Heart left ventricle (tissue), 13 donors: ENCODE measurements around the gene IL2RG.

ENCODE experiments used
- POLR2A ChIP-seq, 2 donors: fragments of 450-650 bp; IDR thresholded peaks; one replicate each; pipeline ENCODE4 v1.6.1; 2017; ENCODE audit warnings: antibody characterized with exemption in 2 of 2, mild to moderate bottlenecking in 2 of 2, moderate library complexity in 2 of 2
- TF ChIP-seq, protein P1 (sequence below), 12 donors: fragments of 200-600 bp; sonication (generic) in 4 of 12; IDR thresholded peaks; one replicate each; pipeline versions ENCODE4 v1.5.0 to v1.8.0; 2018 to 2022; ENCODE audit warnings: antibody characterized with exemption in 12 of 12, mild to moderate bottlenecking in 5 of 12
- donor health status: ischemic (EF 13 %, LVEDD 7.1; RV severe dilation, severe dysfunction).
- donor health status: DM: no; HTN: yes; CAD: no.
- donor health status: DM: no; HTN: no; CAD: no.
- donor health status: ischemic (EF 25% LVEDD 6.9; RV normal size, moderate dysfunction).
- donor health status: ischemic (EF 25% LVEDD 5.7; RV mildly dilated, moderate dysfunction).
- donor health status: ischemic (EF 35%, LVEDD 5.7; RV mildly dilated, moderate dysfunction).
- donor health status: nonischemic (EF 11% LVEDD 7.7; RV severe dilation, severe dysfunction).
- donor health status: DM: yes; HTN: yes; CAD: no.
- donor health status: PGD.
- donor health status: ischemic (EF 29% LVEDD 5.4; RV normal size, mild dysfunction).
- donor health status: nonischemic (EF 23%, LVEDD 6.1; RV moderate dilation, normal function).

DNA sequence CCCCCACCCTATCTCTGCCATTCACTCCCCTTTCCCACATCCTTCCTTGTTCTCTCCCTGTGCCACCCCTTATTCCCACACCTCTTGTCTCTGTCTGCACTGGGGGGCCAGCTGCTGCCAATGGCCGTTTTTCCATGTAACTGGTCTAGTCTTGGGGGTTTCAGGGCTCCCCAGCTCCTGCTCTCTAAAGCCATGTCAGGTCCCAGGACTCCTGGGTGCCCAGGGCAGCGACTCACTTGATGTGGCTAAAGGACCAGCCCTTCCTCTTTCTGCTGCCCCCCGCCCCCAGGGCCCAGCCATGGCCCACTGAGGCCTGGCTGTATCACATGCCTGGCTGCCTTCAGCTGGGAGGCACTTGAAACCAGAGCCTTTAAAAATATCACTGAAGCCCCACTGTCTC lies 43.3 kb upstream of the IL2RG start:
- TF ChIP-seq, protein P1, sequence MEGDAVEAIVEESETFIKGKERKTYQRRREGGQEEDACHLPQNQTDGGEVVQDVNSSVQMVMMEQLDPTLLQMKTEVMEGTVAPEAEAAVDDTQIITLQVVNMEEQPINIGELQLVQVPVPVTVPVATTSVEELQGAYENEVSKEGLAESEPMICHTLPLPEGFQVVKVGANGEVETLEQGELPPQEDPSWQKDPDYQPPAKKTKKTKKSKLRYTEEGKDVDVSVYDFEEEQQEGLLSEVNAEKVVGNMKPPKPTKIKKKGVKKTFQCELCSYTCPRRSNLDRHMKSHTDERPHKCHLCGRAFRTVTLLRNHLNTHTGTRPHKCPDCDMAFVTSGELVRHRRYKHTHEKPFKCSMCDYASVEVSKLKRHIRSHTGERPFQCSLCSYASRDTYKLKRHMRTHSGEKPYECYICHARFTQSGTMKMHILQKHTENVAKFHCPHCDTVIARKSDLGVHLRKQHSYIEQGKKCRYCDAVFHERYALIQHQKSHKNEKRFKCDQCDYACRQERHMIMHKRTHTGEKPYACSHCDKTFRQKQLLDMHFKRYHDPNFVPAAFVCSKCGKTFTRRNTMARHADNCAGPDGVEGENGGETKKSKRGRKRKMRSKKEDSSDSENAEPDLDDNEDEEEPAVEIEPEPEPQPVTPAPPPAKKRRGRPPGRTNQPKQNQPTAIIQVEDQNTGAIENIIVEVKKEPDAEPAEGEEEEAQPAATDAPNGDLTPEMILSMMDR (IDR thresholded peaks at IDR 0.05): no peak
- TF ChIP-seq POLR2A (IDR thresholded peaks at IDR 0.05): no peak
